KOPT-K1 (cell line): ENCODE measurements around the gene WDR83.
"Not testable (repeated sequence)": the region's sequence is repeated elsewhere in the genome, so short reads cannot be mapped to it uniquely, and the experiment has no call there.

Experiments
- H3K27ac ChIP-seq: fragments of 200-600 bp; sonication (generic); 2 replicates; pipeline ENCODE4 v1.5.1; 2016; ENCODE audit warnings: antibody characterized with exemption, mild to moderate bottlenecking, low read depth, low read length; ENCODE audit not compliant: poor library complexity, severe bottlenecking
- H3K36me3 ChIP-seq: fragments of 200-600 bp; sonication (generic); 2 replicates; pipeline ENCODE4 v1.5.1; 2017; ENCODE audit warnings: antibody characterized with exemption, mild to moderate bottlenecking, low read length, moderate library complexity; ENCODE audit not compliant: insufficient read depth
- H3K9me3 ChIP-seq: fragments of 200-600 bp; sonication (generic); 2 replicates; pipeline ENCODE4 v1.5.1; 2017; ENCODE audit warnings: antibody characterized with exemption, low read length, mild to moderate bottlenecking; ENCODE audit not compliant: insufficient read depth, poor library complexity, severe bottlenecking

Gene WDR83

DNA sequence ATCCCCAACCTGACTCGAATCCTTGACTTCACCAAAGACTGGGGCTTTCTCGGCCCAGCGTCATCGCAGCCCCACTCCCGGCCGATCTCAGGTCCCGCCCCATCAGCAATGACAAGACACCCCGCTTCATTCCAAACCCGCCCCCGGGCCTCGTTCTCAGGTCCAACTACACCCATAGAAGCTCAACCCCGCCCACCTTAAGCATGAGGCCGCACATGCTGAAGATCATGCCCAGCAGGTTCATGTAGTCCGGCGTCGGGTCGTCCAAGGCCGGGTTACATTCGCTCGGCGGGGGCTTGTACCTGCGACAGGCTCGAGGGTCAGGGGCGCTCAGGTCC is 2.3 kb downstream of the WDR83 start:
- Histone ChIP-seq H3K36me3 (peaks cover 40% of the 10 kb centered on the region), H3K27ac (peak overlapping the region; percentile 81)

DNA sequence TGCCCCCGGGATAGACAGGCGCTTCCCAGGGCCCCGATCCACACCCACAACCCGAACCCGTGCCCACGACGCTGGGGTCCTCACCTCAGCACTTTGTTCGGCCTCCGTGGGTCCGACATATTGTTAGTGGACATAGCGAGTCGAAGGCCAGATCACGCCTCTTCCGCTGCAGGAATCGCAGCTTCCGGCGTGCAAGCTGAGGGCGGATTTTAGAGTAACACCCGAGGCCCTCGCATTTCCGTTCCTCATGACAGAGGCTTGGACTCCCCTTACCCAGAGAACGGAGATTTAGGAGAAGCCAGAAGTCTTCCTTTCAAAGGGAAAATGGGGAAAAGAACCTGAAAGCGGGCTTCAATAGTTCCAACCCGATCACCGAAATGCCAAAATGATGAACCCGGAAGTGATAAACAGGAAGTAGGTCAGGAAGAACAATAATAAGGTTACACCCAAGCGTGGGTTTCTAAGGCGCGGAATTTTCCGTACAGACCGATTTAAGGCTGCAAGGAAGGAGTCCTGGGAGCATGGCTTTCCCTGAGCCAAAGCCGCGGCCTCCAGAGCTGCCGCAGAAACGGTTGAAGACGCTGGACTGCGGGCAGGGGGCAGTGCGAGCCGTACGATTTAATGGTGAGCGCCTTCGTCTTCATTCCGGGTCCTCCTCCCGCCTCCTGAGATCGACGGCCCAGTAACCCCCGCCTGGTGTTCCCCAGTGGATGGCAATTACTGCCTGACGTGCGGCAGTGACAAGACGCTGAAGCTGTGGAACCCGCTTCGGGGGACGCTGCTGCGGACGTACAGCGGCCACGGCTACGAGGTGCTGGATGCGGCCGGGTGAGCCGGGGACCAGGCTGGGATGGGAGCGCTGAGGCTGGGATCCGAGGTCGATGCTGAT is 2.9 kb downstream of the WDR83 start:
- H3K27ac ChIP-seq = peak overlapping the region; percentile 81
- peaks cover 40% of the 10 kb centered on the region for H3K36me3 ChIP-seq
- H3K9me3 ChIP-seq = no peaks in the 10 kb centered on the region

More for the DNA sequence above, 2.3 kb downstream of the WDR83 start:
- H3K9me3 ChIP-seq = no peaks in the 10 kb centered on the region

GRCh38 chr19:12670159-12670928 is 3.7 kb downstream of the WDR83 start:
- H3K36me3 ChIP-seq = peaks cover 44% of the 10 kb centered on the region
- peak overlapping the region; percentile 81 for H3K27ac ChIP-seq
- no peaks in the 10 kb centered on the region for H3K9me3 ChIP-seq

DNA sequence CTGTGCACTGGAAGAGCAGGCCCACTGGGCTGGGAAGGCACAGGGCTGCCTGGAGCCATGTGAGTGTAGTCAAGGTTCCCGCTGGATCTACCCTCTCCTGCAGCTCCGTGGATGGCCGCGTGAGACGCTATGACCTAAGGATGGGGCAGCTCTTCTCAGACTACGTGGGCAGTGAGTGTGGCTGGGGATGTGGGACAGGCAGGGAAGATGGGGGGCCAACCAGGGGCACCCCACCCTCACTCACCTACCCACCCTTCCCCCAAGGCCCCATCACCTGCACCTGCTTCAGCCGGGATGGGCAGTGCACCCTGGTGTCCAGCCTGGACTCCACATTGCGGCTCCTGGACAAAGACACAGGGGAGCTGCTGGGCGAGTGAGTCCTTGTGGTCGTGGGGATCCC is 6.1 kb downstream of the WDR83 start:
- Histone ChIP-seq H3K36me3 (peaks cover 68% of the 10 kb centered on the region), H3K9me3 (no peaks in the 10 kb centered on the region), H3K27ac (no peak overlapping the region)

- H3K27ac ChIP-seq = no peak overlapping the region
- H3K9me3 ChIP-seq = no peaks in the 10 kb centered on the region
- peaks cover 92% of the 10 kb centered on the region for H3K36me3 ChIP-seq
Measured at GRCh38 chr19:12675399-12675798, 8.8 kb downstream of the WDR83 start.

GRCh38 chr19:12675940-12676339 is 9.3 kb downstream of the WDR83 start:
- H3K27ac ChIP-seq = no peak overlapping the region
- H3K36me3 ChIP-seq = peaks cover 87% of the 10 kb centered on the region
- no peaks in the 10 kb centered on the region for H3K9me3 ChIP-seq

DNA sequence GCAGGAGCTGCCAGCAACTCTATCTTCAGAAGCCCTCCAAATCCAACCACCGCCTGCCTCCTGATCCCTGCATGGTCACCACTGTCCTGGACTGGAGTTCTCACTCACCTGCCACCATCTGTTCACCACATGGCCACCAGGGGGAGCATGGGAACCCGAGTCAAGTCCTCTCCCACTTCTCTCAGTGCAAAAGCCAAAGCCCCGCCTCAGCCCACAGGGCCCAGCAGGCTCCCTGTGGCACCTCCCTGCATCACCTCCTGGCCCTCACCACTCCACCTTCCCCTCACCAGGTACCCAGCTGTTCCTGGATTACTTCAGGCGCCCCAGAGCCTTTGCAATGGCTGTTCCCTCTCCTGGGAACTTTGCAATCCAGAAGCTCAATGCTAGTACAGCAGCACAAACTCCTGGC is 9.8 kb downstream of the WDR83 start:
- H3K27ac ChIP-seq = no peak overlapping the region
- H3K9me3 ChIP-seq = no peaks in the 10 kb centered on the region
- peaks cover 87% of the 10 kb centered on the region for H3K36me3 ChIP-seq

GRCh38 chr19:12676928-12677327 is 10.3 kb downstream of the WDR83 start:
- Histone ChIP-seq H3K9me3 (no peaks in the 10 kb centered on the region), H3K36me3 (peaks cover 84% of the 10 kb centered on the region), H3K27ac (no peak overlapping the region)

- H3K27ac ChIP-seq, H3K9me3 ChIP-seq: not testable (repeated sequence)
- H3K36me3 ChIP-seq = peaks cover 73% of the 10 kb centered on the region
Measured at GRCh38 chr19:12678039-12678438, 11.4 kb downstream of the WDR83 start.

- Histone ChIP-seq H3K36me3 (peaks cover 53% of the 10 kb centered on the region), H3K27ac (no peak overlapping the region), H3K9me3 (no peaks in the 10 kb centered on the region)
Measured at GRCh38 chr19:12680034-12680433, 13.4 kb downstream of the WDR83 start.

DNA sequence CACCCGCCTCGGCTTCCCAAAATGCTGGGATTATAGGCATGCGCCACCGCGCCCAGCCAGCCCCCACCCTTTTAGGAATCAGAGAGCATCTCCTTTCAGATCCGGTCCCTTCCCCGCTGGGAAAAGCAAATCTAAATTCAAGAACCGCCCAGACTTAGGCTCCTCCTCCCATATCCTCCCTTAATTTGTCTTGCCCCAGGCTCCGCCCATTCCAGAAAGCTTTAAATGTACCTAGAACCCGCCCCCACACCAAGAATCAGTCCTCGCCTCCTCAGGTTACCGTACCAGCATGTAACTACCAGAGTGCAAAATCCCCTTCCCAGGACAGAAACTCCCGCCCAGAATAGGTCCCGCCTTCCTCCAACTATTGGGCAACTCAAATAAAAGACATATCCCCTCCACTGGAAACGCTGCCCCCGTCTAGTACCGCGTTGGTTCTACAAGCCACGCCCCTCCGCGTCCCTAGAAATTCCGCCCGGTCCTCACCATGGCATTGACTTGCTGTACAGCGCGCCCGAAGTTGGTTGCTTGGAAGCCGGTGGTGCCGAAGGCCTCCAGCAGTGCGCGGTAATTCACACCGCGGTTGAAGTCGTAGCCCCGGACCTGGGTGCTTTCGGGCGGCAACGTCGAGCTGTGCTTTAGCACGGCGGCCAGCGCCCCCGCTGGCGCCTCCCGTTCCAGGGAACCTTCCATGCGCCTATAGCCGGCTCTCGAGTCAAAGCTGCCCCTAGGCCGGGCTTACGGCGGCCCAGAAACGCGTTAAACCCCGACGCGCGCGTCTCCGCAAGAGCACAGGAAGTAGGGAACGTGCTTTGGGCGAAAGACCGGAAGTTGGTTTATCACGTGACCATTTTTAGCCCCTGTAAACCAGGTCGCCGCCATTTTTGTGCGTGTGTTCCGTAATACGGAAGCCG is 14.7 kb downstream of the WDR83 start, which contains the start of gene DHPS:
DHPS (minus strand) TSS at position 807 of the 914 bp plus-strand sequence; CDS start at position 693, 114 bp downstream.
- Histone ChIP-seq H3K36me3 (peaks cover 40% of the 10 kb centered on the region), H3K27ac (peak within 1 kb of the TSS; percentile 98), H3K9me3 (no peaks in the 10 kb centered on the region)

- H3K36me3 ChIP-seq = peaks cover 4% of the 10 kb centered on the region; the same call in 1 of the 2 replicates
- H3K9me3 ChIP-seq = no peaks in the 10 kb centered on the region
- H3K27ac ChIP-seq = no peak overlapping the region
Measured at GRCh38 chr19:12685831-12686230, 19.2 kb downstream of the WDR83 start.

DNA sequence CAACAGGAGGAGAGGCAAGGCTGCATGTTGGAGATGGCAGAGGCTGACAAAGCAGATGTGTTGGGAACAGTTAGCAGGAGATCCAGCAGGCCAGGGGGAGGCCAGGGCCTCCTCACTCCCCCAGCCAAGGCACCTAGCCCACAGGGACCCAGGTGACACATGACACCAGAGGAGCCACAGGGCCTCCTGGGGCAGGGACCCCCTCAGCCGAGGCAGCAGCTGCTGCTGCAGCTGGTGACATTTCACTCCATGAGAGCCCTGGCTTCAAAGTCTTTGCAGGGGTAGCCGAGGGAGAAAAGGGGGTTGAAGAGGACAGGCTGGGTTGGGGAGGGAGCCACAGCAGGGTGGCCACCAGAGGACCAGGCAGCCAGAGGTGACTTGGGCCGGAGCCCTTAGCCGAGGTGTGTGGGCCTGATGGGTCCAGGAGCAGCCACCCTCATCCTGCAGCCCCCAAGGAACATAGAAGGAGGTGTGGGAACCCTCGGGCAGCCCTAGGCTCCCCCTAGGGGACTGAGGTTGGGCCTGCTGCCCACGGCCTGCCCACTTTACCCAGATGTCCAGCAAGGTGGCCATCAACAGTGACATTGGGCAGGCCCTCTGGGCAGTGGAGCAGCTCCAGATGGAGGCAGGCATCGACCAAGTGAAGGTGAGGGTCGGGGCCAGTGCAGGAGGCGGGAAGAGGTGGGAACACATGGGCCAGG is 21.0 kb downstream of the WDR83 start, which contains the start of gene GNG14:
GNG14 (plus strand) TSS at position 503 of the 701 bp plus-strand sequence; CDS start at position 554, 51 bp downstream.
- Histone ChIP-seq H3K9me3 (no peaks in the 10 kb centered on the region), H3K27ac (no peak within 1 kb of the TSS), H3K36me3 (peaks cover 4% of the 10 kb centered on the region; the same call in 1 of the 2 replicates)

- Histone ChIP-seq H3K27ac (no peak overlapping the region), H3K9me3 (no peaks in the 10 kb centered on the region), H3K36me3 (peaks cover 4% of the 10 kb centered on the region; the same call in 1 of the 2 replicates)
Measured at GRCh38 chr19:12689012-12689411, 22.4 kb downstream of the WDR83 start.
